Right atrium auricular region (tissue), 2 donors: ENCODE data around the gene NT5C1A. TPM values are rescaled to one million over a fixed set of nuclear protein-coding genes. Genes with fewer than 3 reads are reported as not detected.

Experiments
- DNase-seq: peaks from one replicate; pipeline ENCODE4 v3.0.0-alpha.2; 2019; ENCODE audit warnings: low spot score
- H3K27ac ChIP-seq, 2 donors: fragments of 200-600 bp; sonication (generic); 1 replicate in 1 of 2; 2 replicates in 1 of 2; pipeline ENCODE4 v1.5.1; 2016 to 2019
- H3K27me3 ChIP-seq, 2 donors: fragments of 200-600 bp; sonication (generic); one replicate each; pipeline versions ENCODE4 v1.5.1 to v1.6.0; 2017 to 2019
- H3K36me3 ChIP-seq: fragments of 200-600 bp; sonication (generic); one replicate; pipeline ENCODE4 v1.5.1; 2016
- H3K4me1 ChIP-seq, 2 donors: fragments of 200-600 bp; sonication (generic); one replicate each; pipeline versions ENCODE4 v1.5.1 to v1.6.0; 2017 to 2019
- H3K4me3 ChIP-seq, 2 donors: fragments of 200-600 bp; sonication (generic); 1 replicate in 1 of 2; 2 replicates in 1 of 2; pipeline ENCODE4 v1.5.1; 2017 to 2019; ENCODE audit warnings: mild to moderate bottlenecking in 1 of 2, moderate library complexity in 1 of 2
- H3K9me3 ChIP-seq, 2 donors: fragments of 200-600 bp; sonication (generic); one replicate each; pipeline ENCODE4 v1.5.1; 2019
- CTCF ChIP-seq, 2 donors: fragments of 200-600 bp; sonication (generic); IDR thresholded peaks; one replicate each; pipeline ENCODE4 v1.5.1; 2019; ENCODE audit warnings: antibody characterized with exemption in 2 of 2
- total RNA-seq, 2 donors: library from RNA; depleted of rRNA; stranded (reverse); fragments of >200 nt; gene quantifications; one replicate each; pipeline ENCODE4 v1.1.0, GENCODE V29; 2016

Gene NT5C1A
- total RNA-seq, 2 donors from 2014 or later: 4.6 to 24.6 TPM

GRCh38 chr1:39635871-39636210 is 36.1 kb downstream of the NT5C1A start:
- no peaks in the 10 kb centered on the region for H3K9me3 ChIP-seq
- no peak for TF ChIP-seq CTCF (IDR thresholded peaks at IDR 0.05)
- no peaks in the 10 kb centered on the region for H3K27me3 ChIP-seq
- peak overlapping the region; percentile 80 to 84 for H3K27ac ChIP-seq
- DNase-seq: no peak
- H3K4me1 ChIP-seq: peaks cover 0 to 41% of the 10 kb centered on the region in 2 donors
- peaks cover 16% of the 10 kb centered on the region for H3K36me3 ChIP-seq
- peak overlapping the region; percentile 69 to 72 for H3K4me3 ChIP-seq

- Histone ChIP-seq H3K27me3 (no peaks in the 10 kb centered on the region), H3K27ac (peak overlapping the region; percentile 80 to 84), H3K9me3 (no peaks in the 10 kb centered on the region), H3K4me3 (peak overlapping the region; percentile 69 to 72), H3K4me1 (peaks cover 0 to 38% of the 10 kb centered on the region in 2 donors), H3K36me3 (peaks cover 21% of the 10 kb centered on the region)
- TF ChIP-seq CTCF (IDR thresholded peaks at IDR 0.05): no peak
- DNase-seq: peak; percentile 80
These were observed 36.6 kb downstream of the NT5C1A start for GRCh38 chr1:39635205-39635870.

GRCh38 chr1:39633422-39633821 is 38.5 kb downstream of the NT5C1A start:
- no peak for DNase-seq
- Histone ChIP-seq H3K36me3 (peaks cover 40% of the 10 kb centered on the region), H3K4me3 (peak overlapping the region; percentile 22 to 72), H3K9me3 (no peaks in the 10 kb centered on the region), H3K27ac (peak overlapping the region; percentile 70 to 84), H3K4me1 (peaks cover 0 to 31% of the 10 kb centered on the region in 2 donors), H3K27me3 (no peaks in the 10 kb centered on the region)
- no peak for TF ChIP-seq CTCF (IDR thresholded peaks at IDR 0.05)

GRCh38 chr1:39632682-39633417 is 39.1 kb downstream of the NT5C1A start:
- DNase-seq: no peak
- peak overlapping the region; percentile 22 to 72 for H3K4me3 ChIP-seq
- H3K27me3 ChIP-seq: no peaks in the 10 kb centered on the region
- H3K27ac ChIP-seq: peak overlapping the region; percentile 70 to 84
- H3K4me1 ChIP-seq: peaks cover 0 to 32% of the 10 kb centered on the region in 2 donors
- no peak for TF ChIP-seq CTCF (IDR thresholded peaks at IDR 0.05)
- no peaks in the 10 kb centered on the region for H3K9me3 ChIP-seq
- peaks cover 46% of the 10 kb centered on the region for H3K36me3 ChIP-seq

GRCh38 chr1:39632323-39632681 is 39.6 kb downstream of the NT5C1A start:
- Histone ChIP-seq H3K9me3 (no peaks in the 10 kb centered on the region), H3K27me3 (no peaks in the 10 kb centered on the region), H3K36me3 (peaks cover 51% of the 10 kb centered on the region), H3K27ac (peak overlapping the region; percentile 70 to 84), H3K4me1 (peaks cover 0 to 37% of the 10 kb centered on the region in 2 donors), H3K4me3 (peak overlapping the region; percentile 22 to 72)
- DNase-seq: no peak
- no peak for TF ChIP-seq CTCF (IDR thresholded peaks at IDR 0.05)
